Lower leg skin (tissue), 3 donors: Measurements from ENCODE around the gene ACSM6.

Experiments used
- POLR2A ChIP-seq, 2 donors: fragments of 450-650 bp; IDR thresholded peaks; one replicate each; pipeline ENCODE4 v1.6.1; 2016 to 2017; ENCODE audit warnings: antibody characterized with exemption in 2 of 2, mild to moderate bottlenecking in 1 of 2, moderate library complexity in 1 of 2
- TF ChIP-seq, protein P1 (sequence below), 3 donors: fragments of 450-650 bp; IDR thresholded peaks; one replicate each; pipeline ENCODE4 v1.5.1; 2016; ENCODE audit warnings: antibody characterized with exemption in 3 of 3, mild to moderate bottlenecking in 3 of 3, moderate library complexity in 2 of 3

DNA sequence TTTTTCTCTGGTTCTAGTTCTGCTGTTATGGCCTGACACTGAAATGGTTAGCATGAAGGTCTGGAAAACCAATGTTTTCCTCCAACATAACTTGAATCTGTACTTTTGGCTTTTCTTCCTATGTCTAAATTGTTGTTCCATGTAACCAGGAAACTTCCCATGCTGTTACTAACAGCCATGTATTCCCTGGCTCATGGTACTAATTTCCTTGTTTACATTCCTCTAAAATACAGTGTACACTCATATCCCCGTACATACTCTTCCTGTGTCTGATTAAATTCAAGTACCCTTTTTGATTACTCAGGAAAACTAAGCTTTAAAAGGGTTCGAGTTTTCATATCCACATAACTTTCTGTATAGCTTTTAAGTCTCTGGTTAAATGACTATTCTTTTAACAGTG is 12.3 kb upstream of the ACSM6 start:
- no peak for TF ChIP-seq POLR2A (IDR thresholded peaks at IDR 0.05)
- TF ChIP-seq, protein P1, sequence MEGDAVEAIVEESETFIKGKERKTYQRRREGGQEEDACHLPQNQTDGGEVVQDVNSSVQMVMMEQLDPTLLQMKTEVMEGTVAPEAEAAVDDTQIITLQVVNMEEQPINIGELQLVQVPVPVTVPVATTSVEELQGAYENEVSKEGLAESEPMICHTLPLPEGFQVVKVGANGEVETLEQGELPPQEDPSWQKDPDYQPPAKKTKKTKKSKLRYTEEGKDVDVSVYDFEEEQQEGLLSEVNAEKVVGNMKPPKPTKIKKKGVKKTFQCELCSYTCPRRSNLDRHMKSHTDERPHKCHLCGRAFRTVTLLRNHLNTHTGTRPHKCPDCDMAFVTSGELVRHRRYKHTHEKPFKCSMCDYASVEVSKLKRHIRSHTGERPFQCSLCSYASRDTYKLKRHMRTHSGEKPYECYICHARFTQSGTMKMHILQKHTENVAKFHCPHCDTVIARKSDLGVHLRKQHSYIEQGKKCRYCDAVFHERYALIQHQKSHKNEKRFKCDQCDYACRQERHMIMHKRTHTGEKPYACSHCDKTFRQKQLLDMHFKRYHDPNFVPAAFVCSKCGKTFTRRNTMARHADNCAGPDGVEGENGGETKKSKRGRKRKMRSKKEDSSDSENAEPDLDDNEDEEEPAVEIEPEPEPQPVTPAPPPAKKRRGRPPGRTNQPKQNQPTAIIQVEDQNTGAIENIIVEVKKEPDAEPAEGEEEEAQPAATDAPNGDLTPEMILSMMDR (IDR thresholded peaks at IDR 0.05) = no peak
